ENCODE data around the gene TRAPPC11. TPM values are rescaled to one million over a fixed set of nuclear protein-coding genes. Genes with fewer than 3 reads are reported as not detected.
"Not testable (repeated sequence)": the region's sequence is repeated elsewhere in the genome, so short reads cannot be mapped to it uniquely, and the experiment has no call there.

Gene TRAPPC11
- polyA plus RNA-seq, 1 experiment, result 21.2 TPM

GRCh38 chr4:183624548-183624947, 34.5 kb upstream of the TRAPPC11 start:
- TF ChIP-seq CTCF (IDR thresholded peaks at IDR 0.05; ENCODE audit: insufficient read depth, low read depth, low read length), result no peak
- ChIA-PET CTCF (interaction anchor here (1.5 kb wide), 1 partner anchor 11 kb away, joined by 6 read pairs; no protein-coding TSS in a partner anchor), POLR2A (no interaction called here)
- no peaks in the 10 kb centered on the region for H3K27me3 ChIP-seq (ENCODE audit: control insufficient read depth, insufficient read depth, low read length)
- DNase-seq (ENCODE audit: low read depth), result no peak
- no peaks in the 10 kb centered on the region for H3K36me3 ChIP-seq (ENCODE audit: control insufficient read depth, insufficient read depth, low read length)
- H3K4me3 ChIP-seq (ENCODE audit: low read depth, low read length), result no peak overlapping the region

GRCh38 chr4:183626168-183626567, 32.9 kb upstream of the TRAPPC11 start:
- no peak for TF ChIP-seq CTCF (IDR thresholded peaks at IDR 0.05; ENCODE audit: insufficient read depth, low read depth, low read length)
- CTCF ChIA-PET, result interaction anchor here (1.5 kb wide), 1 partner anchor 13 kb away, joined by 6 read pairs; no protein-coding TSS in a partner anchor

GRCh38 chr4:183627286-183627685, 31.8 kb upstream of the TRAPPC11 start:
- H3K36me3 ChIP-seq (ENCODE audit: control insufficient read depth, insufficient read depth, low read length); H3K4me3 ChIP-seq (ENCODE audit: low read depth, low read length); H3K27me3 ChIP-seq (ENCODE audit: control insufficient read depth, insufficient read depth, low read length); CTCF ChIA-PET; DNase-seq (ENCODE audit: low read depth): not testable (repeated sequence)
- POLR2A ChIA-PET, result interaction anchor here (0.6 kb wide), 1 partner anchor 41 kb away, joined by 3 read pairs; no protein-coding TSS in a partner anchor

More at GRCh38 chr4:183626168-183626567, 32.9 kb upstream of the TRAPPC11 start:
- Histone ChIP-seq H3K27me3 (ENCODE audit: control insufficient read depth, insufficient read depth, low read length) (no peaks in the 10 kb centered on the region), H3K36me3 (ENCODE audit: control insufficient read depth, insufficient read depth, low read length) (no peaks in the 10 kb centered on the region), H3K4me3 (ENCODE audit: low read depth, low read length) (no peak overlapping the region)
- no peak for DNase-seq (ENCODE audit: low read depth)
- POLR2A ChIA-PET, result no interaction called here

GRCh38 chr4:183627979-183628588, 31.0 kb upstream of the TRAPPC11 start:
- Histone ChIP-seq H3K4me3 (ENCODE audit: low read depth, low read length) (no peak overlapping the region), H3K27me3 (ENCODE audit: control insufficient read depth, insufficient read depth, low read length) (no peaks in the 10 kb centered on the region), H3K36me3 (ENCODE audit: control insufficient read depth, insufficient read depth, low read length) (no peaks in the 10 kb centered on the region)
- POLR2A ChIA-PET, result no interaction called here
- no peak for TF ChIP-seq CTCF (IDR thresholded peaks at IDR 0.05; ENCODE audit: insufficient read depth, low read depth, low read length)
- CTCF ChIA-PET, result no interaction called here
- no peak for DNase-seq (ENCODE audit: low read depth)

GRCh38 chr4:183631577-183632198, 27.4 kb upstream of the TRAPPC11 start:
- CTCF ChIA-PET, result no interaction called here
- Histone ChIP-seq H3K27me3 (ENCODE audit: control insufficient read depth, insufficient read depth, low read length) (no peaks in the 10 kb centered on the region), H3K4me3 (ENCODE audit: low read depth, low read length) (no peak overlapping the region), H3K36me3 (ENCODE audit: control insufficient read depth, insufficient read depth, low read length) (no peaks in the 10 kb centered on the region)
- POLR2A ChIA-PET, result no interaction called here
- no peak for DNase-seq (ENCODE audit: low read depth)
- no peak for TF ChIP-seq CTCF (IDR thresholded peaks at IDR 0.05; ENCODE audit: insufficient read depth, low read depth, low read length)
